ENCODE data around the gene OR6A2. TPM values are rescaled to one million over a fixed set of nuclear protein-coding genes. Genes with fewer than 3 reads are reported as not detected.

Gene OR6A2
- total and polyA plus RNA-seq, 2 donors (not counting 3 experiments of a cell fraction or from before 2014, with no cell fraction given): 0.06 to 0.27 TPM

Other genes starting within 250 kb of the OR6A2 start
- gene RRP8, start 196.1 kb downstream of the OR6A2 start, total RNA-seq: 19.4 and 23.3 TPM in 2 replicates
- gene RRP8, start 196.1 kb downstream of the OR6A2 start, polyA plus RNA-seq: 6.4 and 7.2 TPM in 2 replicates
- 221 and 233 TPM in 2 replicates for gene ILK, start 195.9 kb downstream of the OR6A2 start, total RNA-seq
- gene ILK, start 195.9 kb downstream of the OR6A2 start, polyA plus RNA-seq: 296 and 299 TPM in 2 replicates
- 86.2 and 105 TPM in 2 replicates for gene TAF10, start 187.5 kb downstream of the OR6A2 start, total RNA-seq
- gene TAF10, start 187.5 kb downstream of the OR6A2 start, polyA plus RNA-seq: 149 and 208 TPM in 2 replicates
- 101 and 124 TPM in 2 replicates for gene TPP1, start 180.3 kb downstream of the OR6A2 start, total RNA-seq
- gene TPP1, start 180.3 kb downstream of the OR6A2 start, polyA plus RNA-seq: 219 and 224 TPM in 2 replicates
- 73.0 and 73.1 TPM in 2 replicates for gene DCHS1, start 143.9 kb downstream of the OR6A2 start, total RNA-seq
- 56.2 and 64.2 TPM in 2 replicates for gene DCHS1, start 143.9 kb downstream of the OR6A2 start, polyA plus RNA-seq
- 86.8 and 87.2 TPM in 2 replicates for gene MRPL17, start 116.3 kb downstream of the OR6A2 start, total RNA-seq
- gene MRPL17, start 116.3 kb downstream of the OR6A2 start, polyA plus RNA-seq: 61.7 and 67.6 TPM in 2 replicates
- gene OR2AG2, start 27.7 kb downstream of the OR6A2 start, total RNA-seq: 0.33 and 0.46 TPM in 2 replicates
- gene OR2AG2, start 27.7 kb downstream of the OR6A2 start, polyA plus RNA-seq: 0.13 and 0.18 TPM in 2 replicates
- not detected in 2 replicates for gene OR2AG1, start 16.7 kb downstream of the OR6A2 start, total RNA-seq
- not detected in 2 replicates for gene OR2AG1, start 16.7 kb downstream of the OR6A2 start, polyA plus RNA-seq
- gene OR10A5, start 46.0 kb upstream of the OR6A2 start, total RNA-seq: not detected in 2 replicates
- not detected in 2 replicates for gene OR10A5, start 46.0 kb upstream of the OR6A2 start, polyA plus RNA-seq
- gene OR10A2, start 63.4 kb upstream of the OR6A2 start, total RNA-seq: not detected in 2 replicates
- not detected in 2 replicates for gene OR10A2, start 63.4 kb upstream of the OR6A2 start, polyA plus RNA-seq
- gene OR10A4, start 76.9 kb upstream of the OR6A2 start, total RNA-seq: not detected in 2 replicates
- gene OR10A4, start 76.9 kb upstream of the OR6A2 start, polyA plus RNA-seq: not detected in 2 replicates
- 0.31 and 1.2 TPM in 2 replicates for gene OR2D2, start 92.8 kb upstream of the OR6A2 start, total RNA-seq
- 0.08 and 0.18 TPM in 2 replicates for gene OR2D2, start 92.8 kb upstream of the OR6A2 start, polyA plus RNA-seq
- gene OR2D3, start 121.3 kb upstream of the OR6A2 start, total RNA-seq: not detected in 2 replicates
- gene OR2D3, start 121.3 kb upstream of the OR6A2 start, polyA plus RNA-seq: not detected in 2 replicates
- 2.9 and 6.0 TPM in 2 replicates for gene ZNF215, start 126.7 kb upstream of the OR6A2 start, total RNA-seq
- 0.86 and 1.2 TPM in 2 replicates for gene ZNF215, start 126.7 kb upstream of the OR6A2 start, polyA plus RNA-seq
- gene ZNF214, start 220.7 kb upstream of the OR6A2 start, total RNA-seq: 1.7 and 2.5 TPM in 2 replicates
- 0.45 and 0.94 TPM in 2 replicates for gene ZNF214, start 220.7 kb upstream of the OR6A2 start, polyA plus RNA-seq
- gene NLRP14, start 220.8 kb upstream of the OR6A2 start, total RNA-seq: 0.24 and 0.35 TPM in 2 replicates
- 0.21 and 0.26 TPM in 2 replicates for gene NLRP14, start 220.8 kb upstream of the OR6A2 start, polyA plus RNA-seq